Kasumi-1 (cell line): ENCODE measurements around the gene IKZF1.
A peak's percentile ranks its signal among the peaks of the same experiment; 100 is the strongest.

Experiments used
- DNase-seq, 2 experiments: peaks; one replicate each; lab custom pipeline; 2025; lab: John Stamatoyannopoulos, UW

The IKZF1 gene

GRCh38 chr7:50308532-50309385 lies 4.2 kb downstream of the IKZF1 start:
- peak; percentile 54 to 77 for DNase-seq

DNA sequence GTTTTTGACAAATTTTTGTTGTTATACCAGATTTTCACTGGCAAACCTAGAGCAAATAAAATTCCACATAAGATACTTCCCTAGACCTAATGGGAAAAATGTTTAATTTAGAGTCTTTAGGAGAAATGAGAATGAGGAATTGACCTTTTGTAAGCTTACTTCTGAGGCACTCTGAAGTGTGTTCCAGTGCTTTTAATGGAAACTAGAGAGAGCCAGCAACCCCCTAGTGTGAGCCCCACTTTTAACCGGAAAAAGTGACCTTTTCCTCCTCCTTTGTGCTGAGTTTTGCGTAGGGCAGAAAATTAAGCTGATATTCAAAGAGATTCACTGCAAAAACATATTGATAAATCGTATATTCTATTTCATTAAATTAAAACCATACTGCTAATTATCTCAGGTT lies 5.2 kb downstream of the IKZF1 start:
- DNase-seq: no peak

- DNase-seq: peak; percentile 72 to 73
These were observed 5.8 kb downstream of the IKZF1 start for GRCh38 chr7:50310361-50310760.

DNA sequence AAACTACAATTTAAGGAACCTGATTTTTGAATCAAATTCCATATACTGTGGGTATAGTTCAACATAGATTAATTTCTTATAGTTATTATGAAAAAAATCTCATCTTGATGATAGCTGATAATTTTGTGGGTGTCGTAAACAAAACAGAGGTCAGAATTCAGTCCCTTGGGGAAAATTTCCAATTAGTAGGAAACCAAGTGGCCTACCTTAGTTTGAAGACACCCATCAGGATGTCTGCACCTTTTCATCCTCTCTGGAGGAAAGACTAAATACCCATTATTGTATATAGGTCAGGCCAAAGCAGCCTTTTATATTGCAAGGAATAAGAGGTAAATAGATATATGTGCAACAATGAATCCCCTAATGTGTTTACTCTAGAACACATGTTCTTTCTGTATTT lies 6.4 kb downstream of the IKZF1 start:
- DNase-seq: no peak

- peak; percentile 54 to 64 for DNase-seq
These were observed 8.0 kb downstream of the IKZF1 start for GRCh38 chr7:50312250-50313162.

DNA sequence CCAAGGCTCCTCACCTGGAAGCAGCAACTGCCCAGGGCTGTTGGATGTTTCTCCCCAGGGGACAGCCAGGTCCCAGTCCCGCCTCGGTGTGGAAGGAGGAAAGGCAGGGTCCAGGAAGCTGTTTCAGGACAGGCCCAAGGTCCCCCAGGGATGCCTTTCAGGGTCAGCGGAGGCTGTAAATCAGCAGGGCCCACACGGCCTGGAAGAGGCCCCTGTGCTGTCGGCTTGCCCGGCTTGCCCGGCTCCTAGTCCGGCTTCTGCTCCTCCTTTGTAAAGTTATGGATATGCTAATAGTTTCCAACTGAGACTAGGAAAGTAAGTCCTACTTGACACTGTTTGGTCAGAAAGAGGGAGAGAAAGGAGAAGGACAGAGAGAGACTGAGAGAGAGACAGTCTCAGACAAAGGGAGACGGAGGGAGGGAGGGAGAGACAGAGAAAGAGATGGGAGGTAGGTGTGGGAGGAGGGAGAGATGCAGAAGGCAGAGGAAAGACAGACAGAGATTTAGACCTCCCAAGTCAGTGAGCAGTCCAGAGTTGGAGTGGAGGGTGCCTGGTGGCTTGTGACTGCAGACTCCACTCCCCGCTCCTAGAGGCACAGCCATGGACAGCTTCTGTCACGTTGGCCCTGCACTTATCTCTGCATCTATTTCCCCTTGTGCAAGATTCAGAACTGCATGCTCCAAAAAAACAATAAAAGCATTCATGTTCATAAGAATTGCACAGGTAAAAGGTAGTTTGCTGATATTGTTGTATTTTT lies 10.5 kb downstream of the IKZF1 start:
- DNase-seq: peak; percentile 16 to 21

DNA sequence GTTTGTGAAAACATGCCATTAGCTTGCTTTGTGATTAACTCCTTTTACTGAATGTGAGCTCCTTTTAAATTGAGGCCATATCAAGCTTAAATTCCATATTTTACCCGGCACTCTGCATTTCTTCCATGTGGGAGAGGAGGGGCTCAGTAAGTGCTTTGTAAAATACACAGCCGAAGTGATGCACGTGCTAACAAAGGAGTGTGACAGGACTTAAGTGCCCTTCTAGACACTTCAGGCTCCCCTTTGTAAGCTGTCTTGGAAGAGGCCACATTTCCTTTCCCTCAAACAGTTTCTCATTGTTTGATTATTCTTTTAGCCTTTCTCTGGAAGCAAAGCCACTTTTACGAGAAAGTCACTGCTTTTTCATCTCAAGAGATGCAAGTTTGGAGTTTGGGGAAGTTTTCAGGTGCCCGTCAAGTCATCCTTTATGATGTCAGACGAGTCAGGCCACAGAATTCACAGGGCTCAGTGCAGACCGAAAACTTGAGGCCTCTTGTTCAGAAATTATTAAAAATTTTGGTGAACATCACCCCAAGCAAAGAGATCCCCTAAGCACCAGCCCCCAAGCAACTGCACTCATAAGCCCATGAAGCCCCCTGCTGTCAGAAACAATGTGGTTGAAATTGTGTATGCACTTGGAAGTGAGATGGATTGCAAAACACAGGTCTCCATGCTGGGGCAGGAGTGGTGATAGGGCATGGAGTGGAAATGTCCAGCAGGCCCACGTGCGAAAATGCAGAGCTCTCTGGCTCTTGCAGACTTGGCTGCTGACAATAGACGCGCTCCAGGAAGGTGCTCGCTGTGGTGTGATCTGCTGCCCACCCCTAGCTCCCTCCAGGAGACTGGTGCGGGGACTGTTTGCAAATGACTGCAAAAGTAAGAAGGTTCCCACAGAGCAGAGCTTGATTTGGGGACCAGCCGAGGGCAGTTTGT lies 11.5 kb downstream of the IKZF1 start:
- DNase-seq: peak in 1 of 2 experiments; percentile 18

GRCh38 chr7:50317221-50317678 lies 12.7 kb downstream of the IKZF1 start:
- no peak for DNase-seq

GRCh38 chr7:50317697-50318669 lies 13.5 kb downstream of the IKZF1 start:
- no peak for DNase-seq

DNA sequence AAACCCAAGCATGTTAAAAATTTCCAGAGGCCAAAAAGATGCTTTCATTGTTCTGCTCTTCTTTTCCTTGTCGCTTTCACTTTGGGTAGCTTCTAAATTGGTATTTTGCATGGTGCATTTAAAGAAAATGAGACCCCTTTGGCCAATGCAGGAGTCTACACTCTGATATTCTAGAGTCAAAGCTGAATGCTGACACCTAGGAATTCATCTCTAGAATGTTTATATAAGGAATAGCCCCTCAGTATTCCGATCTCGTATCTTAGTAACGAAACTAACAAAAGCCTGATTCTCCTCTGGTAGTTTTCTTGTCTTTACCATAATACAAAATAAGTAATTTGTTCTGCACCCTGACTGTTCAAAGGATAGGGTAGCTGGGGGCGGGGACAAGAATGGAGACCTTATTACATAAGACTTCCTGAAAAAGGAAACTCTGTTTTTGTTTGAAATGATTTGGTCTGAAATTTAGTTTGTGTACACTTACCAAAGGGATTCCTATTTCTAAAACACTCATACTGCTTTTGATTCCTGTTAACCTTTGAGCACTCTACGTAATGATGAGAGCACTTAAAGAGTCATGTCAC lies 17.1 kb downstream of the IKZF1 start:
- DNase-seq: peak; percentile 56 to 67

DNA sequence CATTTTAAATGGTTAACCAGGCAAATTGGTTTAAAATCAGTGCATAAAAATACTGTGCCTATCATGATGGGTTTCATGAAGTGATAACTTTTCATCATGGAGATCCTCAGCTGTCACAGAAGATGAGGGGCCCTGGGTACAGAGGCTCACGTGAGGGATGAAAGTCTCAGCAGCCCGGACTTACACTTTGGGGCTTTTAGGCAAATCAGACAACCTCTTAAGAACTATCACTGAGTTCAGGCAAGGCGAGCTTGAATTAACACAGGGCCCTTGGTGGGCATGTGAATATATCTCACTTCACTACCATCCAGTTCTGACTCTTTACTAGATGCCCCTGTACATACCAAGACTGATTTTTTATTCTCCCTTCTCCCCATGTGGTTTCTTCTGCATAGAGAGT lies 19.6 kb downstream of the IKZF1 start:
- no peak for DNase-seq

DNA sequence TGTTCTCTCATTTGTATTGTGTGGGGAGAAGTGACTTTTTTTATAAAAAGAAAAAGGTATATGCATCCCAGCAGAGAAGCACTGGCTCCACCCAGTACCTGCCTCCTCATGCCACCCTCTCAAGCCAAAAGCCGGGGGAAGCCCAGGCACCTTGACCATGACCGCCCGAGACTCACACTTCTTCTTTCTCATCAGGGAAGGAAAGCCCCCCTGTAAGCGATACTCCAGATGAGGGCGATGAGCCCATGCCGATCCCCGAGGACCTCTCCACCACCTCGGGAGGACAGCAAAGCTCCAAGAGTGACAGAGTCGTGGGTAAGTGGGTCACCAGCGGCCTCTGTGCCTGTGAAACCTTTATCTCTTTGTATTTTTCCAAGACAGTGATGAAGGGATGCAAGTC lies 22.9 kb downstream of the IKZF1 start:
- no peak for DNase-seq

DNA sequence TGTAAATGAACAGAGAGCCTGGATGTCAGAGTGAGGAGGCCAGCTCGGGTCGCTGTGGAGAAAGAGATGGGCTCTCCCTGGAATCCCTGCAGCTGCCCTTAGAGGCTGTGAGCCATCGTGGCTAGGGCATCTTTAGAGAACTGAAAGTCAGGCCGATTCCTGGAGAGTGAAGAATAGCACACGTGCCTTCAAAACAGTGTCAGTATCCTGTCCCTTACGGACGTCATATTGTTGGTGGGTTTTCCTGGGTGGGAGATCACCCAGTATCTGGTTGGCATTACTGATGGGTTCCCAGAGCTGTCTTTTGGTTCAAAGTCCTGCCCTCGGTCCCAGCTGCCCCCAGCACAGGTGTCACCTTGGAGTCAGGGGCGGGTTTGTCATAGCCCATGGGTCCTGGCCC lies 25.3 kb downstream of the IKZF1 start:
- DNase-seq: no peak

GRCh38 chr7:50330254-50330653 lies 25.7 kb downstream of the IKZF1 start:
- DNase-seq: peak; percentile 49 to 52

DNA sequence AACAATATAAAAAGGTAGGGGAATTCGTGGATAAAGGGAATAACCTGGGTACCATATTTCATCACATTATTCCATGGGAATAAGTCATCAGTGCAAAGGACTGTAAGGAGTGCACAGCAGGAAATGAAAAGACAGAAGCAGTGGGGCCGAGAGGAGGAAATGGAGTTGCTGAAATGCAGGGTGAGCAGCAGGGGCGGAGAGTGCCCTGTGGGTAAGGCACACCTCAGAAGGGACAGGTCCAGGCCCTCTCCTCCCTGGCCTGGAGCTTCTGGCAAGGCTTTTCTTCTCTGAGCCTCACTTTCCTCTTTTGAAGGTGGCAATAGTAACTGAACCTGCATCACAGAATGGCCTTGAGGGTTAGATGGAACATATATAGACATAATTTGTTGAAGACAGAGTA lies 26.2 kb downstream of the IKZF1 start:
- DNase-seq: peak; percentile 24 to 42

GRCh38 chr7:50331564-50332208 lies 27.2 kb downstream of the IKZF1 start:
- no peak for DNase-seq

DNA sequence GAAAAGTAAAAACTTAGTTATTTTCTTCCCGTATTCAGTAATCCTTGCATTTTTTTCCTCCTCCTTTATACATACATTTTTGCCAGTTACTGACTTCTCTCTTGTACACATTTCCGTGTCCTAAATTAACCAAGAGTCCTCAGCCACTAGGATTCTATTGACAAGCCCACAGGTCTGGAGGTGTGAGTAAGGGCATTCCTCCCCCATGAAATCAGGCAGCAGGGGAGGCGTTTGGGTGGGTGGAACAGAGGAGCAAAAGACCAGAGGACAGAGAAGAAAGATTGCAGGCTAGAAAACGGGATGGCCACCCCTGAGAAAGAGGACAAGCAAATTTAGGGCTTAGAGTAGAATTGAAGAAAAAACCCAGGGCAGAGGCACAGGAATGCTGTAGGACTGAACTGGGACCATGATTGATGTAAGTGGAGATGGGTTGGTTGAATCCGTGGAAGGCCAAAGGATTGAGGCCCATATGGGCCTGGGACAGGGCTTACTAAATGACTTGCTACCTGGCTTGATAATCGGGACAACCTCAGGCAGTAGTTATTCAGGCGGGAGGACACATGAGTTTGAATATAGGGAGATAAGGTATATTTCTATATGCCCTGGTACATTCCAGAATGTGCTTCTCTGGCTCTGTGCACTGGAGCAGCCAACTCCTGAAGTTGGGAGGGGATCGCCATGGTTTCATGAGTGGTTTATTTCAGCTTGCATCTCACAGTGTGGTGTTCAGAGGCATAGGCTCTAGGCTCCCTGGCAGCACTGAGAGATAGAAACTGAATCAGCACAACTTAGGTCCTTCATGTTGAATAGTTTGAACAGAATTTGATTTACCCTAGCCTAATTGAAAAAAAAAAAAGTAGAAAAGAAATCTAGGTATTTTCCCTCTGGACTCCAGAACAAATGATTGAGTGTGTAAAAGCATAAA lies 28.0 kb downstream of the IKZF1 start:
- DNase-seq: no peak

DNA sequence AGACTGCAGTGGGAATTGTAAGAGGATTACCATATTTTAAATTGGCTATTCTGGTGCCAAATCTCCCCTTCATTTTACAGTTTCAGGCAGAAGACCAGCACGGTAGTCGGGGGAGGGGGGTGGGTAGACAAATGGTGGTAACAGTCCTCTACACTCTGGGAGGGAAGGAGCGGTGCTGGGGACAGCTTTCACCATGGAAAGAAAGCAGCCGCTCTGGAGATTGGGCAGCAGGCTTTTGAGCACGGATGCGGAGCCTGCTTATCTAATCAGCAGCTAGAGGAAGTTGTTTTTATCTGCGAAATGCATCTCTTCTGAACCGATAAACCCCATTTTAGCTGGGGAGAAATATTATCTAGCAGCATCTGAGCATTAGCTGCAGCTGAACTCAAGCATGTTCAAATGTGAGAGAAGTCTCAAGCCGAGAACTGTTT lies 28.7 kb downstream of the IKZF1 start:
- DNase-seq: peak; percentile 40 to 56
